Memory B cell (primary cell): Measurements from ENCODE around the gene TMEM131L.

Experiments
- ATAC-seq: fragments of 150-1000 bp; cut with Tn5 transposase; 2 replicates; pipeline ENCODE4 v1.10.0; 2021; ENCODE audit warnings: low read depth, mild to moderate bottlenecking, moderate library complexity
- DNase-seq, 2 donors: peaks; one replicate each; pipeline ENCODE4 v3.0.0; 2022; ENCODE audit warnings: low spot score in 2 of 2
- H3K27ac Mint-ChIP-seq: one replicate; pipeline ENCODE4 v1.8.0; 2022; ENCODE audit warnings: mild to moderate bottlenecking, moderate library complexity, mixed read lengths
- H3K27me3 Mint-ChIP-seq: one replicate; pipeline ENCODE4 v1.8.0; 2022; ENCODE audit warnings: mixed read lengths
- H3K36me3 Mint-ChIP-seq: one replicate; pipeline ENCODE4 v1.8.0; 2022; ENCODE audit warnings: mild to moderate bottlenecking, mixed read lengths
- H3K4me1 Mint-ChIP-seq: one replicate; pipeline ENCODE4 v1.8.0; 2022; ENCODE audit warnings: mixed read lengths
- H3K4me3 Mint-ChIP-seq: one replicate; pipeline ENCODE4 v1.8.0; 2022; ENCODE audit warnings: mild to moderate bottlenecking, moderate library complexity, mixed read lengths
- H3K9me3 Mint-ChIP-seq: one replicate; pipeline ENCODE4 v1.8.0; 2022; ENCODE audit warnings: mixed read lengths

The TMEM131L gene

GRCh38 chr4:153520801-153521329, 54.7 kb downstream of the TMEM131L start:
- Mint-ChIP-seq H3K4me1 (peaks cover 69% of the 10 kb centered on the region), H3K27ac (peak overlapping the region; percentile 92), H3K4me3 (peak overlapping the region; percentile 35), H3K36me3 (peaks cover 6% of the 10 kb centered on the region), H3K9me3 (no peaks in the 10 kb centered on the region), H3K27me3 (no peaks in the 10 kb centered on the region)
- DNase-seq (no peak), ATAC-seq (no peak)

DNA sequence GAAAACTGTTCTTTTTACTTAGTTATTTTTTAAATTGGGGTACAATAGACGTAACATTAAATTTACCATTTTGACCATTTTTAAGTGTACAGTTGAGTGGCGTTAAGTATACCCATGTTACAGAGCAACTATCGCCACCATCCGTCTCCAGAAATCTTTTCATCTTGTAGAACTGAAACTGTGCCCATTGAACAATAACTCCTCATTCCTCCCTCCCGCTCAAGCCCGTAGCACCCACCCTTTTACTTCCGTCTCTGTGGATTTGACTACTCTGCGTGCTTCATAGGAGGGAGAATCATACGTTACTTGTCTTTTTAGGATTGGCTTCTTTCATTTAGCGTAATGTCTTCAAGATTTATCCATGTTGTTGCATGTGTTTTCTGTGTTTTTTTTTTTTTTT, 55.3 kb downstream of the TMEM131L start:
- H3K36me3 Mint-ChIP-seq = peaks cover 8% of the 10 kb centered on the region
- H3K4me3 Mint-ChIP-seq = peak overlapping the region; percentile 76
- H3K4me1 Mint-ChIP-seq = peaks cover 73% of the 10 kb centered on the region
- peak overlapping the region; percentile 92 for H3K27ac Mint-ChIP-seq
- H3K27me3 Mint-ChIP-seq = no peaks in the 10 kb centered on the region
- no peaks in the 10 kb centered on the region for H3K9me3 Mint-ChIP-seq
- peak in 1 of 2 donors; percentile 30 for DNase-seq
- peak; percentile 63 for ATAC-seq

GRCh38 chr4:153521999-153522801, 56.0 kb downstream of the TMEM131L start:
- peak overlapping the region; percentile 92 for H3K27ac Mint-ChIP-seq
- DNase-seq (no peak), ATAC-seq (peak; percentile 28)
- H3K4me1 Mint-ChIP-seq = peaks cover 79% of the 10 kb centered on the region
- peak overlapping the region; percentile 76 for H3K4me3 Mint-ChIP-seq
- H3K36me3 Mint-ChIP-seq = peaks cover 9% of the 10 kb centered on the region
- no peaks in the 10 kb centered on the region for H3K9me3 Mint-ChIP-seq
- no peaks in the 10 kb centered on the region for H3K27me3 Mint-ChIP-seq

- Mint-ChIP-seq H3K27me3 (no peaks in the 10 kb centered on the region), H3K36me3 (peaks cover 12% of the 10 kb centered on the region), H3K4me1 (peaks cover 80% of the 10 kb centered on the region), H3K4me3 (peak overlapping the region; percentile 76), H3K27ac (peak overlapping the region; percentile 92), H3K9me3 (no peaks in the 10 kb centered on the region)
- DNase-seq (no peak), ATAC-seq (peak; percentile 36)
Observed at GRCh38 chr4:153522802-153523094, 56.6 kb downstream of the TMEM131L start.

- Mint-ChIP-seq H3K4me1 (peaks cover 80% of the 10 kb centered on the region), H3K9me3 (no peaks in the 10 kb centered on the region), H3K4me3 (peak overlapping the region; percentile 66), H3K36me3 (peaks cover 9% of the 10 kb centered on the region), H3K27me3 (no peaks in the 10 kb centered on the region), H3K27ac (peak overlapping the region; percentile 92)
- DNase-seq (no peak), ATAC-seq (no peak)
Observed at GRCh38 chr4:153523164-153523796, 57.1 kb downstream of the TMEM131L start.

- H3K27ac Mint-ChIP-seq = peak overlapping the region; percentile 92
- H3K4me1 Mint-ChIP-seq = peaks cover 80% of the 10 kb centered on the region
- DNase-seq = no peak
- peaks cover 8% of the 10 kb centered on the region for H3K36me3 Mint-ChIP-seq
- ATAC-seq = peak; percentile 16
- no peaks in the 10 kb centered on the region for H3K9me3 Mint-ChIP-seq
- no peaks in the 10 kb centered on the region for H3K27me3 Mint-ChIP-seq
- H3K4me3 Mint-ChIP-seq = peak overlapping the region; percentile 66
Observed at GRCh38 chr4:153523941-153524386, 57.8 kb downstream of the TMEM131L start.

- DNase-seq = no peak
- Mint-ChIP-seq H3K4me1 (peaks cover 80% of the 10 kb centered on the region), H3K4me3 (peak overlapping the region; percentile 22), H3K27me3 (no peaks in the 10 kb centered on the region), H3K27ac (peak overlapping the region; percentile 92), H3K9me3 (no peaks in the 10 kb centered on the region), H3K36me3 (peaks cover 10% of the 10 kb centered on the region)
- no peak for ATAC-seq
Observed at GRCh38 chr4:153524682-153525081, 58.5 kb downstream of the TMEM131L start.

DNA sequence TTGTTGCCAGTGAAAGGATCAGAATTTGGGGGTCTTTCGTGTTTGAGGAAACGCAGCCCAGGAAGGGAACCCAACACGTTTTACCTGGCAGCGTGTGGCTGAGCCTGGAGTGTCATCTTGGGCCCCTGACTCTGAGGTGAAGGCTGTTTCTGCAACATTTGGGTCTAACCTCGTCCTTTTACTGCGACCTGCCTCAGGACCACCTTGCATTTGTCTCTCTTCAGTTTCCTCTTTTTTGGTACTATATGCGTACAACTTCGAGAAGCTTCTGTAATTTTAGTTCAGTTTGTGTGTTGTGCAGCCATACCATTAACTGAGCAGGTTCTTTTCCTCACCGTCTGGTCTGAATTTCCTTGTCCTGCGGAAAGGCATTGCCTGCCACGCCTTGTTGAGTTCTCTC, 61.5 kb downstream of the TMEM131L start:
- peak; percentile 74 for ATAC-seq
- H3K36me3 Mint-ChIP-seq = peaks cover 16% of the 10 kb centered on the region
- H3K9me3 Mint-ChIP-seq = no peaks in the 10 kb centered on the region
- peak overlapping the region; percentile 95 for H3K27ac Mint-ChIP-seq
- H3K27me3 Mint-ChIP-seq = no peaks in the 10 kb centered on the region
- no peak for DNase-seq
- H3K4me3 Mint-ChIP-seq = peak overlapping the region; percentile 75
- peaks cover 75% of the 10 kb centered on the region for H3K4me1 Mint-ChIP-seq

DNA sequence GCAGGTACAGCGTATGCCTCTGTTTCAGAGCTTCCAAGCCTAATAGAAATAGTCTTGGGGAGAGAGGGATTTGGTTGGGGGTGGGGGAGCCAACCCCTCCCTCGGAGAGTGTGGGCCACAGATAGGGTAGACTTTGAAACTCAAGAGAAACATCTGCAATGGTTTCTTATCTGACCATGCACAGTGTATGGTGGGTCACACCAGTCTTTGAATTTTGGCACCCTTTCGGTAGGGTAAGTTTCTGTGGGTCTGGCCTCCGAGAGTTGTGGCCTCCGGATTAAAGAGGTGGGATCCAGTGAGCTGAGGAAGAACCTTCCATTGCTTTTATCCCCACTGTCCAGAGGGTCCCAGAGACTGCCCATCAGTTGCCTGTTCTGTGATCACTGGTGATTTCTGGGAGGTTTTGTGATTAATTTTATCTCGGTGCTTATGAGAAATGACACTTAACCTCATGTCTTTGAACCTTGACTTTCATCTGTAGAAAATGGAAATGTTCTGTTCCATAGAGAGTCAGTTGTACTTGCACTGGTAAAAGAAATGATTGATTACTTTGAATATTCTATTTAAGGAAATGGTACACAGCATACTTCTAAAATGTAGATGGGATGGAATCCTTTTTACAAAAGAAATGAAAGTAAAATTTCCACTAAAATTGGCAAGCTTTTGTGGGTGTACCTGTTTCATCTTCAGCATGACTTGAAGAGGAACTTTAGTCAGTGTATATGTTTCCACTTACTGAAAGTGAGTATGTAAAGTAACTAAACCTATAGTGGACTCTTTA, 62.7 kb downstream of the TMEM131L start:
- H3K9me3 Mint-ChIP-seq = no peaks in the 10 kb centered on the region
- no peak for ATAC-seq
- peaks cover 68% of the 10 kb centered on the region for H3K4me1 Mint-ChIP-seq
- H3K27me3 Mint-ChIP-seq = no peaks in the 10 kb centered on the region
- DNase-seq = no peak
- H3K27ac Mint-ChIP-seq = peak overlapping the region; percentile 95
- peak overlapping the region; percentile 62 for H3K4me3 Mint-ChIP-seq
- H3K36me3 Mint-ChIP-seq = peaks cover 19% of the 10 kb centered on the region

GRCh38 chr4:153529646-153530045, 63.5 kb downstream of the TMEM131L start:
- ATAC-seq = no peak

DNA sequence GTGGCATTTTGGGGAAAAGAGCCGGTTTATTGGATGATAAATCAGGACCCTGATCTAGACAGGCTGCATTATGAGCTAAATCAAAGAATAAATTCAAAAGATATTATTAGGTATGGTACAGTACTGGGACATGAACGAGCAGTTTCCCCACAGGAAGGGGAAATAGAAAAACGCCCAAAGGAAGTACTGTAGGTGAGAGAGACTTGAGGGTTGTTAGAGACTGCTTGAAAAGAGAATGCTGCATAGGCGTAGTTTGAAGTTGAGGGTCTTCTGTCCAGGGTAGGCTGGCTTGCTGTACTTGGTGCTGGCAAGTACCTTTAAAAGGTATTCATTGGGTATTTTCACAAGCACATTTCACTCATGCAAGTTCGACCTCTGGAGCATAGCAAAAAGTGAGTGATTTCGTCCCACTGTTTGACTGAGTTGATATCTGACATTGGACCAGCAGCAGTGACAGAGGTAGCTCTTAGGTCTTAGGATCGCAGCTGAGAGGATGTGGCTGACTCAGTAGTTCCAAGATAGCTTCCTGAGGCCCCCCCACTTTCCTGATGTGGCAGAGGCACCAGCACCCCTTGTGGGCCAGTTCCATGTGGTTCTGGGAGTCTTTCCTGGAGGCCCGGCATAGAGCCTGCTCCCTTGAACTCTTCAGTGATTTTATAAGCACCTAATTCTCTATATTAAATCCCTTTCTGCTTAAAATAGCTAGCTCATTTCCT, 64.3 kb downstream of the TMEM131L start:
- Mint-ChIP-seq H3K4me1 (peaks cover 70% of the 10 kb centered on the region), H3K9me3 (no peaks in the 10 kb centered on the region), H3K27me3 (no peaks in the 10 kb centered on the region), H3K4me3 (peak overlapping the region; percentile 60), H3K36me3 (peaks cover 26% of the 10 kb centered on the region), H3K27ac (peak overlapping the region; percentile 95)
- no peak for DNase-seq
- peak; percentile 25 for ATAC-seq

More at GRCh38 chr4:153529646-153530045, 63.5 kb downstream of the TMEM131L start:
- DNase-seq = no peak
- H3K36me3 Mint-ChIP-seq = peaks cover 22% of the 10 kb centered on the region
- no peaks in the 10 kb centered on the region for H3K27me3 Mint-ChIP-seq
- H3K27ac Mint-ChIP-seq = peak overlapping the region; percentile 95
- peaks cover 67% of the 10 kb centered on the region for H3K4me1 Mint-ChIP-seq
- peak overlapping the region; percentile 60 for H3K4me3 Mint-ChIP-seq
- H3K9me3 Mint-ChIP-seq = no peaks in the 10 kb centered on the region

- ATAC-seq = no peak
- Mint-ChIP-seq H3K4me3 (no peak overlapping the region), H3K4me1 (peaks cover 73% of the 10 kb centered on the region), H3K27ac (peak overlapping the region; percentile 95), H3K36me3 (peaks cover 27% of the 10 kb centered on the region), H3K27me3 (no peaks in the 10 kb centered on the region), H3K9me3 (no peaks in the 10 kb centered on the region)
- DNase-seq = no peak
Observed at GRCh38 chr4:153531000-153531358, 64.8 kb downstream of the TMEM131L start.

- no peak for ATAC-seq
- peaks cover 24% of the 10 kb centered on the region for H3K36me3 Mint-ChIP-seq
- no peaks in the 10 kb centered on the region for H3K9me3 Mint-ChIP-seq
- H3K27me3 Mint-ChIP-seq = no peaks in the 10 kb centered on the region
- DNase-seq = no peak
- peaks cover 70% of the 10 kb centered on the region for H3K4me1 Mint-ChIP-seq
- H3K4me3 Mint-ChIP-seq = no peak overlapping the region
- peak overlapping the region; percentile 86 for H3K27ac Mint-ChIP-seq
Observed at GRCh38 chr4:153531976-153532626, 65.9 kb downstream of the TMEM131L start.
